ENCODE results near the gene IL20RB. TPM values are rescaled to one million over a fixed set of nuclear protein-coding genes. Genes with fewer than 3 reads are reported as not detected.

IL20RB gene
- polyA plus RNA-seq, 3 donors: 0.16 to 1.2 TPM; not detected in 1

- Histone ChIP-seq H3K9ac (ENCODE audit: insufficient read depth, low read length, poor library complexity, severe bottlenecking) (no peak overlapping the region), H3K9me3 (replicated peaks in 1 of 2; ENCODE audit: control insufficient read depth in 1 of 2, insufficient read depth in 1 of 2, low read length in 2 of 2) (no peaks in the 10 kb centered on the region), H3K79me2 (ENCODE audit: insufficient read depth, low read length) (no peaks in the 10 kb centered on the region), H3K4me2 (replicated peaks; ENCODE audit: extremely low read depth, low read length, poor library complexity, severe bottlenecking) (no peak overlapping the region), H3K27me3 (ENCODE audit: control insufficient read depth in 2 of 2, insufficient read depth in 2 of 2, low read length in 2 of 2) (no peaks in the 10 kb centered on the region), H3K27ac (ENCODE audit: low read depth in 1 of 2, low read length in 2 of 2) (no peak overlapping the region), H2AFZ (ENCODE audit: insufficient read depth, low read depth, low read length, poor library complexity, severe bottlenecking) (no peak overlapping the region), H4K20me1 (ENCODE audit: insufficient read depth, low read length) (no peaks in the 10 kb centered on the region), H3K4me3 (replicated peaks in 1 of 3; ENCODE audit: low read depth in 2 of 3, low read length in 3 of 3) (no peak overlapping the region), H3K36me3 (replicated peaks in 1 of 2; ENCODE audit: control insufficient read depth in 1 of 2, insufficient read depth in 2 of 2, low read length in 2 of 2) (no peaks in the 10 kb centered on the region), H3K4me1 (ENCODE audit: control insufficient read depth in 1 of 2, insufficient read depth in 2 of 2, low read length in 2 of 2) (no peaks in the 10 kb centered on the region)
- TF ChIP-seq, protein P1, sequence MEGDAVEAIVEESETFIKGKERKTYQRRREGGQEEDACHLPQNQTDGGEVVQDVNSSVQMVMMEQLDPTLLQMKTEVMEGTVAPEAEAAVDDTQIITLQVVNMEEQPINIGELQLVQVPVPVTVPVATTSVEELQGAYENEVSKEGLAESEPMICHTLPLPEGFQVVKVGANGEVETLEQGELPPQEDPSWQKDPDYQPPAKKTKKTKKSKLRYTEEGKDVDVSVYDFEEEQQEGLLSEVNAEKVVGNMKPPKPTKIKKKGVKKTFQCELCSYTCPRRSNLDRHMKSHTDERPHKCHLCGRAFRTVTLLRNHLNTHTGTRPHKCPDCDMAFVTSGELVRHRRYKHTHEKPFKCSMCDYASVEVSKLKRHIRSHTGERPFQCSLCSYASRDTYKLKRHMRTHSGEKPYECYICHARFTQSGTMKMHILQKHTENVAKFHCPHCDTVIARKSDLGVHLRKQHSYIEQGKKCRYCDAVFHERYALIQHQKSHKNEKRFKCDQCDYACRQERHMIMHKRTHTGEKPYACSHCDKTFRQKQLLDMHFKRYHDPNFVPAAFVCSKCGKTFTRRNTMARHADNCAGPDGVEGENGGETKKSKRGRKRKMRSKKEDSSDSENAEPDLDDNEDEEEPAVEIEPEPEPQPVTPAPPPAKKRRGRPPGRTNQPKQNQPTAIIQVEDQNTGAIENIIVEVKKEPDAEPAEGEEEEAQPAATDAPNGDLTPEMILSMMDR (IDR thresholded peaks at IDR 0.05): no peak
- Mint-ChIP-seq H3K27ac (no peak overlapping the region), H3K36me3 (no peaks in the 10 kb centered on the region), H3K4me3 (no peak overlapping the region), H3K27me3 (ENCODE audit: low read depth in 3 of 3) (peaks cover 0 to 2% (median 2%) of the 10 kb centered on the region in 3 donors), H3K4me1 (no peaks in the 10 kb centered on the region), H3K9me3 (no peaks in the 10 kb centered on the region)
- intact Hi-C loops (cut with micrococcal nuclease): no loop called here
- no peak for DNase-seq
- WGBS (ENCODE audit: insufficient coverage): no CpG with 5 or more reads among the region's 1 CpG
Observed at GRCh38 chr3:137052298-137052697, 94.5 kb downstream of the IL20RB start.

Other genes with a start within 250 kb of the IL20RB start
- 1 to 10 TPM; 7.2 to 10.0 (median 7.5) TPM for gene STAG1, start 205.6 kb upstream of the IL20RB start, polyA plus RNA-seq
- gene SLC35G2, start 138.9 kb upstream of the IL20RB start, polyA plus RNA-seq: not detected
- gene NCK1, start 95.8 kb upstream of the IL20RB start, polyA plus RNA-seq: 10 to 100 TPM; 20.4 to 28.8 (median 22.8) TPM